Measurements from ENCODE around the gene PIK3CD.
"Not testable (repeated sequence)": the region's sequence is repeated elsewhere in the genome, so short reads cannot be mapped to it uniquely, and the experiment has no call there.

PIK3CD gene

GRCh38 chr1:9624081-9624480, 27.4 kb upstream of the PIK3CD start:
- DNase-seq, result no peak

GRCh38 chr1:9625030-9625429, 26.5 kb upstream of the PIK3CD start:
- DNase-seq, result not testable (repeated sequence)

DNA sequence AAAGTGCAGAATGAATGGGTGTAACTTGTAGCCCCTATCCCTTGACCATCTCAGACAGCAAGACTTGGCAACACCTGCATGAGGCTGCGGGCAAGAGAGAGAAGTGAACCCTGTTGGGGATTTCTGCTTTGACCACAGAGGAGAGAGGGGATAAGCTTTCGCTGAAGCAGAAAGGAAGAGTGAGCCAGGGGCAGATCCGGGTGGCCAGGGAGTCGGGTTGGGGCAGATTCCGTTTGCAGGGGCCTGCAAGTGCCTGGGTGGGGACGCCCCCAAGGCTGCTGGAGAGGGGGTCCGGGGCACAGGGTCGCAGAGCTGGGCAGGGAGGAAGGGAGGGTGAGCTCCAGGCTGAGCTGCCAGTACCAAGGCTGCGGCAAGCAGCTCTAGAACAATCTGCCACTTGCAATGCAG, 25.3 kb upstream of the PIK3CD start:
- peak; percentile 39 to 51 for DNase-seq

- peak; percentile 68 to 77 for DNase-seq
Observed at GRCh38 chr1:9628541-9629444, 22.7 kb upstream of the PIK3CD start.

DNA sequence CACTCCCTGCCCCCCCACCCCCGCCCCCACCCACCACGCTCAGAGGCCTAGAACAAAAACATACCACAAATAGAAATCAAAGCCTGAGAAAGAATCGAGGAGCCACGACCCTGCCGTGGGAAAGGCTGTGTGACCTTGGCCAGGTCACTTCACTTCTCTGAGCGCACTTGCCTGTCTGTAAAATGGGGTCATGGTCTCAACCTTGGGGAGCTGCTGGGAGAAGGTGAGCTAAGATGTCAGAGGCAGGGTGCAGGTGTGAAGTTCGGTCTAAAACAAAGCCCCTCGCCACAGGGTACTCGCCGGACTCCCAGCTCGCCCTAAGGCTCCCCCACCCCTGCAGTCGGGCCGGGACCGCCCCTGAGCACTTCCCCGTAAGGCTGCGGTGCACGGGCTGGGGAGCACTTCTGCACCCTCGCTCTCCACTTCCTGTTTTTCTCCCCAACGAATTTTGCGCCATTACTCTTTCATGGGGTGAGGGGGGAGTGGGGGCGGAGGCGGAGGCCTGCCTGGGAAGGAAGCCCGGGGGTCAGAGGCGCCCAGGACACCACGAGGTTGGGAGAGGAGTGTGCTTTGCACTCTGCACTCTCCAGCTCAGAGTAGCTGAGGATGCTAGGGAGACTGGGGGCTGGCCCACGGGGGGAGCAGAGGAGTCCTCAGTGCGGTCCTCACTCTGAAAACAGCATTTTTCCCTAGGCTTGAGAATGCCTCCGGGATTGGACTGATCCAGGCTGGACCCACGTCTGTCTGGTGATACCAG, 21.9 kb upstream of the PIK3CD start:
- DNase-seq, result peak; percentile 80 to 81

GRCh38 chr1:9630331-9631111, 21.0 kb upstream of the PIK3CD start:
- peak; percentile 16 to 22 for DNase-seq

- DNase-seq, result no peak
Observed at GRCh38 chr1:9631613-9632012, 19.9 kb upstream of the PIK3CD start.

- no peak for DNase-seq
Observed at GRCh38 chr1:9633493-9633892, 18.0 kb upstream of the PIK3CD start.

GRCh38 chr1:9634582-9634981, 16.9 kb upstream of the PIK3CD start:
- no peak for DNase-seq

- no peak for DNase-seq
Observed at GRCh38 chr1:9639227-9639626, 12.3 kb upstream of the PIK3CD start.

DNA sequence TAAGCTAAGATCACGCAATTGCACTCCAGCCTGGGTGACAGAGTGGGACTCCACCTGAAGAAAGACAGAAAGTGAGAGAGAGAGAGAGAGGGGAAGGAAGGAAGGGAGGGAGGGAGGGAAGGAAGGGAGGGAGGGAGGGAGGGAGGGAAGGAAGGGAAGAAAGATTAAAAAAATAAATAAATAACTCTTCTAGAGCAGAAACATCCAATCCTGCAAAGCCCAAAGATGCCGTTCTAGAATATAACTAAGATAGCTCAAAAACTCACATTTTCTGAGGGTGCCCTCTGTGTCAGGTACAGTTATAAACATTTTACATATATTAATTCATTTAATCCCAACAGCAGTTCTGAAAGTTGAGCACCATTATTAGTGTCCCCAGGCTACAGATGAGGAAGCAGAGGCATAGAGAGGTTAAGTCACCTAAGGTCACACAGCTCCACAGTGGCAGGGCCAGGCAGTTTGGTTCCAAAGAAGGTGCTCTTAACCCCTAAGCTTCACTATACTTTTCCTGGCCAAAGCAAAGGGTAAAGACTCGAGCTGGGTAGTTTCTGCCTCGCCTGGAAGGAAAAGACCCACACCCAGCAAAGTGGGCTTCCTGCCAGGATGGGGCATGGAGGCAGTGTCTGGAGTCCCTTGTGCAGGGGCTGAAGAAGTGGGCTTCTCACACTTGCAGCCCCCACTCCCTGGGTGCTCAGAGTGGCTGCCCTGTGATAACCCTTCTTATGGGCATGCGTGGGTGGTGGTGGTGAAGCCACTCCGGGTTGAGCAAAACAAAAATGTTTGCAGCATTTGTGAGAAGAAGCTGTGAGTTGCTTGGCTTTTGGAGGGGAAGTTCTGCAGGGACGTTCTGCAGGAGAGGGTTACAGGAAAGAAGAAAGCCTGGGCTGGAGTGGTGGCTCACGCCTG, 7.9 kb upstream of the PIK3CD start:
- peak in 1 of 2 donors; percentile 5 for DNase-seq

GRCh38 chr1:9646037-9646436, 5.5 kb upstream of the PIK3CD start:
- no peak for DNase-seq

DNA sequence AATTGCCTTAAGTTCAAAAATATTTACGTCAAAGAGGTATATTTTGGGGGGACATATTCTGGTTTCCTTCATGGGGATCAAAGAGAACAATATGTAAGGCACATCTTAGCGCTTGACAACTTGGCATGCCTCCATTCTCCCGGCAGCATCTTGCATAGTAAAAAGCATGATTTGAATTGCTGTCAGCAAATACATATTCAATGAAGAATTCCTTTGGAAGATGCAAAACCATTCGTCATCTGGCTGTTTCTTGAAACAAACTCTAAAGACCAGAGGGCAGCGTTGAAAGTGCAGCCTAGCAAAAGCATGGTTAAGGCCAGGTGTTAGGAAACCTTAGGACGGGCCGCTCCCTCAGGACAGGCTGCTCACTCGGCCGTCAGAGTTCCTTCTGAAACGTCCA, 3.4 kb upstream of the PIK3CD start:
- DNase-seq, result no peak

DNA sequence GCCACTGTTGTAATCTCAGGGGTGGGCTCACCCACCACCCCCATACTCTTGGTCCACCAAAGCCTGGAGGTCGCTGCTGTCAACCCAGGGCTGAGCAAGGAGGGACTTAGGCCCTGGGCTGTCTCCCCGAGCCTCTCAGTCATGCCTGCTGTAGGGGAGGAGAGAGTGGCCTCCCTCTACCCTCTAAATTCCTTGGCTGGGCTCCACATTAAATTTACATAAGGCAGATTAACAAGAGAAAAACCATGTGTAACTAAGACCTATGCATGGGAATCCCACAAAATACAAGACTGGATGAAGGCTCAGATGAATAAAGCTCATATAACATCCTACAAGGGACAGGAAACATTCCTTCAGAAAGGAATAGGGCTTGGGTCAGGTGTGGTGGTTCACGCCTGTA, 1.8 kb upstream of the PIK3CD start:
- DNase-seq, result no peak

- no peak for DNase-seq
Observed at GRCh38 chr1:9651220-9651564, 339 bp upstream of the PIK3CD start.

- DNase-seq, result peak; percentile 73 to 84
Observed at GRCh38 chr1:9652379-9653209, 1.1 kb downstream of the PIK3CD start.

DNA sequence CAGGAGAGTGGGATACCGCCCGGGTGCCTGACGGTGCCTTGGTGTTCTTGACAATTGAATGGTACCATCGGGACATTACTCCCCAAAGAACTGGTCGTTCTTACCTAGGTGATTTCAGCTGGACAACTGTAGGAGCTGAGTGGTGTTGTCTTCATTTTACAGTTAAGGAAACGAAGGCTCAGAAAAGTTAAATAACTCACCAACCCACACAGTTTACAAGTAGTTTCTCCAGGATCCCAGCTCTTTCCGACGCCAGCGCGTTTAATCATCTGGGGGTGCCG, 1.6 kb downstream of the PIK3CD start:
- DNase-seq, result no peak

GRCh38 chr1:9653491-9654050, 2.0 kb downstream of the PIK3CD start:
- peak in 1 of 2 donors; percentile 47 for DNase-seq

- peak; percentile 22 to 25 for DNase-seq
Observed at GRCh38 chr1:9654051-9654833, 2.7 kb downstream of the PIK3CD start.

Measured in CD4-positive, alpha-beta T cell treated with Interferon alpha-2 for 1 hour (primary cell).